ENCODE data around the gene PCP4L1. TPM values are rescaled to one million over a fixed set of nuclear protein-coding genes. Genes with fewer than 3 reads are reported as not detected.
"Not testable (repeated sequence)": the region's sequence is repeated elsewhere in the genome, so short reads cannot be mapped to it uniquely, and the experiment has no call there.

Gene PCP4L1
- total RNA-seq, 6 donors from 2014 or later = 1.0 to 8.1 (median 5.0) TPM

DNA sequence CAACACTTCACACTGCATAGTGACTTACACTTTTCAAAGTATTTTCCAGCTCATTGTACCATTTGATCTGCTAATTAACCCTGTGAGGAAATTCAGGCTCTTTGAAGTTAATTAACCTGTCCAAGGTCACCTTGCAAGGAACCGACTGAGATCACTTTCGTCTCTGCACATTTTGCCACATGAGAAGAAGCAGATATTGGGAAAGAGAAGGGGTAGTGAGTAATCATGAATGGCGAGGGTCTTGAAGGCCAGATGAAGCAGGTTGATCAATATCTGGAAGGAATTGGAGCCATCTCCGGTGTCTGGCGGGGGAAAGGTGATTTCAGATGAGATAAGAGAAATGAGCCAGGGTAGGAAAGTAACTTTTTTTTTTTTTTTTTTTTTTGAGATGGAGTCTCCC lies 38.5 kb upstream of the PCP4L1 start:
- H3K36me3 ChIP-seq = peaks cover 0 to 4% (median 2%) of the 10 kb centered on the region in 4 donors
- no peak for ATAC-seq (ENCODE audit: low FRiP score in 2 of 2)
- H3K4me3 ChIP-seq = no peak overlapping the region
- TF ChIP-seq POLR2A (IDR thresholded peaks at IDR 0.05) (no peak), CTCF (IDR thresholded peaks at IDR 0.05) (no peak), EP300 (IDR thresholded peaks at IDR 0.05) (no peak), POLR2AphosphoS5 (IDR thresholded peaks at IDR 0.05) (no peak)
- no peak for DNase-seq
- H3K27ac ChIP-seq = no peak overlapping the region
- WGBS, 2 donors = 76 to 86% methylated on average over 5 of the region's 5 CpGs
- no peaks in the 10 kb centered on the region for H3K9me3 ChIP-seq
- no peaks in the 10 kb centered on the region for H3K27me3 ChIP-seq
- H3K4me1 ChIP-seq = peaks cover 5 to 8% (median 6%) of the 10 kb centered on the region in 4 donors

GRCh38 chr1:161222175-161223019 lies 36.1 kb upstream of the PCP4L1 start:
- no peak overlapping the region for H3K4me3 ChIP-seq
- H3K4me1 ChIP-seq = peaks cover 18 to 27% (median 21%) of the 10 kb centered on the region in 4 donors
- 76 to 81% methylated on average over 6 of the region's 6 CpGs for WGBS, 2 donors
- H3K36me3 ChIP-seq = peaks cover 0 to 4% (median 0%) of the 10 kb centered on the region in 4 donors
- TF ChIP-seq POLR2AphosphoS5 (IDR thresholded peaks at IDR 0.05) (no peak), EP300 (IDR thresholded peaks at IDR 0.05) (no peak), CTCF (IDR thresholded peaks at IDR 0.05) (no peak), POLR2A (IDR thresholded peaks at IDR 0.05) (no peak)
- H3K27ac ChIP-seq = no peak overlapping the region
- no peaks in the 10 kb centered on the region for H3K27me3 ChIP-seq
- H3K9me3 ChIP-seq = no peaks in the 10 kb centered on the region
- ATAC-seq (ENCODE audit: low FRiP score in 2 of 2) (no peak), DNase-seq (no peak)

DNA sequence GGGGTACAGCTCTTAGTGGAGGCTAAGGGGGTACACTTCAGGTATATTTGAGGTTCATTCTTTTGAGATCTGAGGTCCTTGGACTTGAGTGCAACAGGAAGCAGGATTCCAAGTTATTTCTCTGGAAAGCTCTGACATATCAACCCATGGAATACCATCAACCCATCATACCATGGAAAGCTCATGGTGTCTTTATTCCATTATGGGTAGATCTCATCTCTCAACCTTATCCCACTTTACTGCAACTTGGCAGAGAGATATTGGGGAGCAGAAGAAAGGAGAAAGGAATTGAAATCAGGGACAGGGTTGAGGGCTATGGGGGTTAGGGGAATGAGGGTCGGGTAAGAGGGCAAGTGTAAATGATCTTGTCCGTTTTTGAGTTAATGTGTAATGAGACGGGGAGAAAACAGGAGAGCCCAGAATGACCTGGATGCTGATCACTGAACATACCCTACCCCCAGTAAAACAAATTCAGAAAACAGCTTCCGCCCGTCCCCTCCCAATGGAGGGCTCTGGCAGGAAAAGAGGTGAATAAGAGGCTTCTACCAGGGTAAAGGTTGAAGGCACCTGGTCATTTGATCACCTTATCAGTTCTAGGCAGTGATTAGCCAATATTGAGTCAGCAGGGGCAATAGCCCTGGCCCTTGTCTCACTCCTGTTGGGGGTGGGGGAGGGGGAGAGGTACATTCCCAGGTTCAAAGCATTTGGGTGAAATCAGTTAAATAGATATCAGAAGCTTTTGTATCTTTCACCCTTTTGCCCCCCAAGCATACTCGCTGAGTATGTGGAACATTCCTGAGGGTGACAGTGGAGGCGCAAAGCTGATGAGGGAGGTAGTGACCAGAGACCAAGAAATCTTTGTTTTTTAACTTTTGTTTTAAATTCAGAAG lies 34.5 kb upstream of the PCP4L1 start:
- Histone ChIP-seq H3K27ac (no peak overlapping the region), H3K4me3 (no peak overlapping the region), H3K27me3 (no peaks in the 10 kb centered on the region), H3K4me1 (peaks cover 13 to 29% (median 26%) of the 10 kb centered on the region in 4 donors), H3K9me3 (no peaks in the 10 kb centered on the region), H3K36me3 (peaks cover 4 to 11% (median 10%) of the 10 kb centered on the region in 4 donors)
- no peak for DNase-seq
- ATAC-seq (ENCODE audit: low FRiP score in 2 of 2) = no peak
- TF ChIP-seq CTCF (IDR thresholded peaks at IDR 0.05) = no peak
- TF ChIP-seq POLR2A (IDR thresholded peaks at IDR 0.05) = no peak
- no peak for TF ChIP-seq POLR2AphosphoS5 (IDR thresholded peaks at IDR 0.05)
- WGBS, 2 donors = 86 to 89% methylated on average over 7 of the region's 7 CpGs

DNA sequence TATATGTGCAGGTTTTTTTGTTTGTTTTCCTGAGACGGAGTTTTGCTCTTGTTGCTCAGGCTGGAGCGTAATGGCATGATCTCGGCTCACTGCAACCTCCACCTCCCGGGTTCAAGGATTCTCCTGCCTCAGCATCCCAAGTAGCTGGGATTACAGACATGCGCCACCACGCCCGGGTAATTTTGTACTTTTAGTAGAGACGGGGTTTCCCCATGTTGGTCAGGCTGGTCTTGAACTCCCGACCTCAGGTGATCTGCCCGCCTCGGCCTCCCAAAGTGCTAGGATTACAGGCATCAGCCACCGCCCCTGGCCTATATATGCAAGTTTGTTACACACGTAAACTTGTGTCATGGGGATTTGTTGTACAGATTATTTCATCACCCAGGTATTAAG lies 33.9 kb upstream of the PCP4L1 start:
- Histone ChIP-seq H3K36me3 (peaks cover 4 to 18% (median 17%) of the 10 kb centered on the region in 4 donors), H3K4me1 (peaks cover 13 to 29% (median 26%) of the 10 kb centered on the region in 4 donors)
- not testable (repeated sequence) for H3K4me3 ChIP-seq; DNase-seq; H3K27me3 ChIP-seq; ATAC-seq (ENCODE audit: low FRiP score in 2 of 2); H3K9me3 ChIP-seq; H3K27ac ChIP-seq
- WGBS, 2 donors = 89% methylated on average over 10 to 13 of the region's 13 CpGs

DNA sequence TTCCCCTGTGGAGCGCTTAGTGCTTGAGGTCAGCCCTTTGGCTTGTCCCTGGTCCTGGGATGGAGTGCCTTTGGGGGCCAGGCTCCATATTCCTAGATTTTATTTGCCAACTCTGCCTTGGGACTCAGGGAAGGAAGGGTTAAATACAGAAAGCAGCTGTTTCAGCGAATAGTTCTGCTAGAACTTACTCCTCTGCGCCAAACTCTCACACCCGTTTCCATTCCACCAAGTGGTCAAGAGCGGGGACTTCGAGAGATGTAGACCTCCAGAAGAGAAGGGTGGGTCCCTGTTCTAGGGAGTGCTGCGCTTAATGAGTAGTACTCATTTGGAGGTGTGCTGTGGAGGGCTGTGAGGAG lies 33.4 kb upstream of the PCP4L1 start:
- H3K4me3 ChIP-seq = no peak overlapping the region
- no peak for DNase-seq
- H3K4me1 ChIP-seq = peaks cover 13 to 29% (median 26%) of the 10 kb centered on the region in 4 donors
- TF ChIP-seq EP300 (IDR thresholded peaks at IDR 0.05) (peak in 1 of 4 donors; percentile 13), CTCF (IDR thresholded peaks at IDR 0.05) (no peak)
- peak in 1 of 2 donors; percentile 1 for ATAC-seq (ENCODE audit: low FRiP score in 2 of 2)
- no peaks in the 10 kb centered on the region for H3K9me3 ChIP-seq
- no peaks in the 10 kb centered on the region for H3K27me3 ChIP-seq
- peak overlapping the region in 3 of 4 donors; percentile 36 to 76 (median 54) for H3K27ac ChIP-seq
- WGBS, 2 donors = 74 to 77% methylated on average over 7 of the region's 7 CpGs
- peaks cover 4 to 22% (median 22%) of the 10 kb centered on the region in 4 donors for H3K36me3 ChIP-seq
